Colonic mucosa (tissue), 4 donors: ENCODE measurements around the gene WDPCP. TPM values are rescaled to one million over a fixed set of nuclear protein-coding genes. Genes with fewer than 3 reads are reported as not detected.

Experiments used
- DNase-seq: peaks from one replicate; pipeline ENCODE4 v3.0.0-alpha.2; 2020
- H3K27ac ChIP-seq: fragments of 200-600 bp; one replicate; pipeline ENCODE4 v1.8.0; 2021
- H3K27me3 ChIP-seq: fragments of 200-600 bp; one replicate; pipeline ENCODE4 v1.8.0; 2021
- H3K36me3 ChIP-seq: fragments of 200-600 bp; one replicate; pipeline ENCODE4 v1.8.0; 2021
- H3K4me1 ChIP-seq: fragments of 200-600 bp; one replicate; pipeline ENCODE4 v1.8.0; 2021; ENCODE audit warnings: mild to moderate bottlenecking
- H3K4me3 ChIP-seq: fragments of 200-600 bp; one replicate; pipeline ENCODE4 v1.8.0; 2021
- H3K9ac ChIP-seq, 2 donors: one replicate each; pipeline ENCODE4 v1.7.0; 2013; ENCODE audit warnings: control low read depth in 2 of 2, low read depth in 2 of 2, low read length in 2 of 2
- H3K9me3 ChIP-seq: fragments of 200-600 bp; one replicate; pipeline ENCODE4 v1.8.0; 2021
- intact Hi-C: fragments of 100-400 bp; cut with DNase I; formaldehyde crosslinking; loops from one replicate; pipeline ENCODE4 v1.14.1; 2022
- total RNA-seq, 2 donors: library from RNA; stranded (reverse); fragmentation: NEBNext Ultra II Directional in 1 of 2; extraction: Animal tissue kit (Norgen Biotek cat#: 25700) in 1 of 2; gene quantifications; one replicate each; pipeline ENCODE4 v1.2.1, GENCODE V29; 2021
- TF ChIP-seq, protein P1 (sequence below): fragments of 200-600 bp; IDR thresholded peaks from one replicate; pipeline ENCODE4 v1.8.0; 2022; ENCODE audit warnings: antibody characterized with exemption, mild to moderate bottlenecking
- donor health status: healthy.
- donor health status: DM: no; HTN: no; CAD: no.
- donor health status: DM: no; HTN: no; CAD: no.

The WDPCP gene
- total RNA-seq, 2 donors from 2014 or later: 3.4 to 4.5 TPM

DNA sequence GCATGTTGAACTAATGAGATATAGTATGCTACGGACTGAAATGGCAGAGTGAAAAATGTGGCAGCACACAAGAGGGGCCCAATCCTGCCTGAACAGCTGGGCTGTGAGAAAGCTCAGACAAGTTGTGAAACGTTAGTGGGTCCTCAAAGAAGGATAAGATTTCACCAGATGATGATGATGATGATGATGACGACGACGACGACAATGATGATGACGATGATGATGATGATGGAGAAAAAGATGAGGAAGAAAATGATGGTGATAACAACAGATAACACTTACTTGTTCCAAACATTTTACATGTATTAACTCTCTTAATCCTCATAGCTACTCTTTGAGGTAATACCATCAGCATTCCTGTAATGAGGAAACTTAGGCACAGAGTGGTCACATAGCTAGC is 94.2 kb downstream of the WDPCP start:
- Histone ChIP-seq H3K27me3 (no peaks in the 10 kb centered on the region), H3K4me1 (no peaks in the 10 kb centered on the region), H3K9ac (no peak overlapping the region), H3K9me3 (no peaks in the 10 kb centered on the region), H3K36me3 (no peaks in the 10 kb centered on the region), H3K4me3 (no peak overlapping the region), H3K27ac (no peak overlapping the region)
- DNase-seq: no peak
- intact Hi-C loops: no loop called here
- TF ChIP-seq, protein P1, sequence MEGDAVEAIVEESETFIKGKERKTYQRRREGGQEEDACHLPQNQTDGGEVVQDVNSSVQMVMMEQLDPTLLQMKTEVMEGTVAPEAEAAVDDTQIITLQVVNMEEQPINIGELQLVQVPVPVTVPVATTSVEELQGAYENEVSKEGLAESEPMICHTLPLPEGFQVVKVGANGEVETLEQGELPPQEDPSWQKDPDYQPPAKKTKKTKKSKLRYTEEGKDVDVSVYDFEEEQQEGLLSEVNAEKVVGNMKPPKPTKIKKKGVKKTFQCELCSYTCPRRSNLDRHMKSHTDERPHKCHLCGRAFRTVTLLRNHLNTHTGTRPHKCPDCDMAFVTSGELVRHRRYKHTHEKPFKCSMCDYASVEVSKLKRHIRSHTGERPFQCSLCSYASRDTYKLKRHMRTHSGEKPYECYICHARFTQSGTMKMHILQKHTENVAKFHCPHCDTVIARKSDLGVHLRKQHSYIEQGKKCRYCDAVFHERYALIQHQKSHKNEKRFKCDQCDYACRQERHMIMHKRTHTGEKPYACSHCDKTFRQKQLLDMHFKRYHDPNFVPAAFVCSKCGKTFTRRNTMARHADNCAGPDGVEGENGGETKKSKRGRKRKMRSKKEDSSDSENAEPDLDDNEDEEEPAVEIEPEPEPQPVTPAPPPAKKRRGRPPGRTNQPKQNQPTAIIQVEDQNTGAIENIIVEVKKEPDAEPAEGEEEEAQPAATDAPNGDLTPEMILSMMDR: no peak

DNA sequence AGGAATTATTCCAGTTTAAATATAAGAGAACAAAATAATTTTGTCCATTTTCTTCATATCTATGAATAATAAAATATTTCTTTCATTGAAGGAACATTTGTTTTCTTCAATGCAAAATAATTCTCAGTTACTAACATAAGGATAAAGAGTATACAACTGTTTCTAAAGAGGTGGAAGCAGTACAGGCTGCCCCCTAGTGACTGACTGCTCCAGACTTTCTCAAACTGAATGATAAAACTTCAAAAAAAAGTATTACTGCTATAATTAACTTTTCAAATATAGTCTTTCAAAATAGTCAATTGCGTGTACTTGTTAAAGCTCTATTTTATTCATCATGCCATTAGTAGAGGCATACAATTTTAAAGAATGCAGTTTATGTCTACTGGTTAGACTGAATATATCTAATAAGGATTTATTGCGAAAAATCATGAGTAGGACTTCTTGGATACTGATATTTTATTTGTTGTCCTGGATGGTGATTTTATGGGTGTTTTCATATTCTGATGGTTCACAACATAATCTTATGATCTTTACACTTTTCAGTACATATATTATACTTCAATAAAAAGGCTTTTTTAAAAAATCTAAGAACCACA is 100.1 kb downstream of the WDPCP start:
- DNase-seq: peak; percentile 19
- intact Hi-C loops: loop anchor here (10.0 kb wide), 1 partner anchor 703 kb away; no protein-coding TSS in a partner anchor
- H3K9ac ChIP-seq: no peak overlapping the region
- H3K27me3 ChIP-seq: no peaks in the 10 kb centered on the region
- H3K4me3 ChIP-seq: no peak overlapping the region
- no peaks in the 10 kb centered on the region for H3K36me3 ChIP-seq
- H3K9me3 ChIP-seq: no peaks in the 10 kb centered on the region
- H3K27ac ChIP-seq: no peak overlapping the region
- TF ChIP-seq, protein P1: peak; percentile 33
- H3K4me1 ChIP-seq: no peaks in the 10 kb centered on the region

DNA sequence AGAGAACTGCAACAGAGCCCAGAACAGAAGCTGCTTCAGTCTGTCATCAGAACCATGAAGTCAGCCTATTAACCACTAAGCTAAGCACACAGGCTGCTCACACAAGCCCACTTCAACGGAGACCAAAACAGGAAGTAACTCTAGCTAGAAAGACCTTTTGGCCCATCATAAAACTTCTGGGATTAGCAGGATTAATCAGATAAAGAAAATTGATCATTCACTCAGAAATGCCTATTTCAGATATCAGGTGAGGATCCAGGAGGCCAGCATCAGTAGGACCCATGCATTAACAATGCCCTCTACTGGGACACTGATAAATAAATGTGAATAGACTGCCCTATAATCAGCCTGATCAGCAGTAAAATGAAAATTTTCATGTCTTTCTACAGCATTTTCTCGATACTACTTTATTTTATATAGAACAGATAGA is 101.4 kb downstream of the WDPCP start:
- H3K27me3 ChIP-seq: no peaks in the 10 kb centered on the region
- H3K27ac ChIP-seq: no peak overlapping the region
- no peak overlapping the region for H3K4me3 ChIP-seq
- no peak for DNase-seq
- intact Hi-C loops: loop anchor here (10.0 kb wide), 1 partner anchor 702 kb away; no protein-coding TSS in a partner anchor
- no peak overlapping the region for H3K9ac ChIP-seq
- no peaks in the 10 kb centered on the region for H3K9me3 ChIP-seq
- TF ChIP-seq, protein P1: no peak
- H3K36me3 ChIP-seq: no peaks in the 10 kb centered on the region
- no peaks in the 10 kb centered on the region for H3K4me1 ChIP-seq

DNA sequence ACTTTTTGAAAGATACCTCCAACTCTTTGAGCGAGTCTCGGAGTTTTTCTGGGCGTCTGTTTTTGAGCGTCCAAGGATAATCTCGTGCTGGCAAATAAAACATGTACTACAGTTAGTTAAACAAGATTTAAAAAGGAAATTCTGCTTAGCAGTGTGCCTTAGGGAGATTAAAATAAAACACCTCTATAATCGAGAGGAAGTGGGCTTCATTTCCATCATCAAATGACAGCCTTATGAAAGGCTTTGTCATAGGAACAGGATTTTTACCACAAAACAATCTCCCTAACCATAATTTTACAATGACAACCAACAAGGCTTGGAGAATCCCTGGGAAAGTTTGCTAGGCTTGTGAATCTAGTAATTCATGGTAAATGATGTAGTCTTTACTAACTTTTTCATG is 103.4 kb downstream of the WDPCP start:
- H3K27me3 ChIP-seq: no peaks in the 10 kb centered on the region
- no peaks in the 10 kb centered on the region for H3K9me3 ChIP-seq
- H3K9ac ChIP-seq: no peak overlapping the region
- intact Hi-C loops: loop anchor here (10.0 kb wide), 1 partner anchor 700 kb away; no protein-coding TSS in a partner anchor
- H3K36me3 ChIP-seq: no peaks in the 10 kb centered on the region
- no peaks in the 10 kb centered on the region for H3K4me1 ChIP-seq
- no peak for DNase-seq
- TF ChIP-seq, protein P1: no peak
- H3K27ac ChIP-seq: no peak overlapping the region
- H3K4me3 ChIP-seq: no peak overlapping the region

DNA sequence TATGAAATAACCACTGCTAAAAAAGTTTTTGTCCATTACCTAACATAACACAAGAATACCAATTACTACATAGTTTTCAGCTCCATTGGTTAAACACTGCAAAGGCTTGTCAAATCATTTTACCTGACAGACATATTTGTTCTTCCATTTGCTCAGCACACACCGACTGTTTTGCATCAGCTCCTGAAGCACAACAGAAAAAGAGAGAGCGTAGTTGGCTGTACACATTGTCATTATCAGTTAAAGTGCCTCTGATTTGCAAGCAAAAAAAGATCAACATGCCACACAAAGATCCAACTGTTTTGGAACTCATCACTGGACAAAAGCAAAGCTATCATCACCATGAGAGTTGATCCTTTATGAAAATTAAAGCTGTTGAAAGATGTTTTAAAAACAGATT is 103.8 kb downstream of the WDPCP start:
- no peaks in the 10 kb centered on the region for H3K36me3 ChIP-seq

More for the DNA sequence above, 103.8 kb downstream of the WDPCP start:
- H3K27ac ChIP-seq: no peak overlapping the region
- no peak overlapping the region for H3K4me3 ChIP-seq
- H3K27me3 ChIP-seq: no peaks in the 10 kb centered on the region
- intact Hi-C loops: loop anchor here (10.0 kb wide), 1 partner anchor 700 kb away; no protein-coding TSS in a partner anchor
- H3K9me3 ChIP-seq: no peaks in the 10 kb centered on the region
- TF ChIP-seq, protein P1: no peak
- H3K4me1 ChIP-seq: no peaks in the 10 kb centered on the region
- H3K9ac ChIP-seq: no peak overlapping the region
- no peak for DNase-seq
